Islet of Langerhans (tissue), 1 donor: ENCODE measurements around the gene ISM2.

Experiments
- FAIRE-seq: peaks from one replicate; lab custom pipeline; 2011; peaks lifted over from hg19 to GRCh38; lab: Jason Lieb, UNC

Gene ISM2

GRCh38 chr14:77467801-77468200, 30.8 kb downstream of the ISM2 start:
- FAIRE-seq, result no peak

GRCh38 chr14:77459072-77459723, 39.4 kb downstream of the ISM2 start:
- FAIRE-seq, result no peak

GRCh38 chr14:77458249-77458950, 40.2 kb downstream of the ISM2 start:
- no peak for FAIRE-seq

GRCh38 chr14:77457522-77458248, 40.9 kb downstream of the ISM2 start, which contains the start of the genes AHSA1 and VIPAS39:
TSS of gene AHSA1 (plus strand) at chr14:77458093. CDS start at chr14:77458190, 97 bp downstream.
TSS of gene VIPAS39 (minus strand) at chr14:77457601. CDS start at chr14:77454102, 3,499 bp downstream.
- peak; percentile 90 for FAIRE-seq

- no peak for FAIRE-seq
Measured at GRCh38 chr14:77457115-77457521, 41.5 kb downstream of the ISM2 start.

GRCh38 chr14:77455966-77456640, 42.5 kb downstream of the ISM2 start:
- FAIRE-seq, result no peak

- no peak for FAIRE-seq
Measured at GRCh38 chr14:77442196-77442595, 56.4 kb downstream of the ISM2 start.

GRCh38 chr14:77439861-77440260, 58.8 kb downstream of the ISM2 start:
- no peak for FAIRE-seq

GRCh38 chr14:77438596-77438995, 60.0 kb downstream of the ISM2 start:
- FAIRE-seq, result no peak

GRCh38 chr14:77436042-77436441, 62.6 kb downstream of the ISM2 start:
- no peak for FAIRE-seq

- no peak for FAIRE-seq
Measured at GRCh38 chr14:77426396-77426795, 72.2 kb downstream of the ISM2 start.

- no peak for FAIRE-seq
Measured at GRCh38 chr14:77424862-77425261, 73.8 kb downstream of the ISM2 start.
